GM12874 (cell line): Measurements from ENCODE around the gene NXN.

Experiments
- TF ChIP-seq, protein P1 (sequence below): IDR thresholded peaks from 2 replicates; pipeline ENCODE4 v1.5.1; 2011; ENCODE audit warnings: low read depth, mild to moderate bottlenecking, control low read depth, low read length, moderate library complexity; ENCODE audit not compliant: insufficient read depth

NXN gene

DNA sequence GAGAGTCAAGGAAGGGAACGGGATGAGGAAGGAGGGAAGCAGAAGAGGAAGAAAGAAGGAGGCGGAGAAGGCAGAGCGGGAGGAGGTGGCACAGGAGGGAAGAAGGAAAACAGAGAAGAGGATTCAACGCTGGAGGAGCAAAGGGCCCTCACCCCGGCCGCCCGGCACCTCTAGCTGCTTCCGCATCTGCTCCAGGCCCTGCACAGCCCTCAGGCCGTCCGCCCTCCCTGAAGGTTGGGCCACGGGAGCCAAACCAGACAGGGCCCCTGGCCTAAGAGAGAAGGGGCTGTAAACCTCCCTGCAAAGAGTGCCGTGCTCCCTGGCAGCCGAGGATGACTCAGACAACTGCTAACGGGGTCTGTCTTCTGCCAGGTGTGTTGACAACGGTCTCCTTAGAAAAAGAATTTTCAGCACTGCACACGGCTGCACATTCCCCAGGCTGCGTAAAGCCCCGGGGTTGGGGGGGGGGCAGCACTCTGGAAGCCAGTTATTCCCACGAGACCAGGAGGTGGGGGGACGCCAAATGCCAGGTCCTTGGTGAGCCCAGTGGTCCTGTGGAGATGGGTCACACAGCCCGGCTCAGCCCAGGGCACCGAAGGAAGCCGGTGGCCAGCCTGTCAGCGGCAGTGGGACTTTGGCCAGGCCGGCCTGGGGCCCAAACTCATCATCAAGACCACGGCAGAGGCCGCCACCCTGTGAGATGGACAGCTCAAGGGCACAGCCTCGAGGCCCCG lies 168.4 kb downstream of the NXN start:
- TF ChIP-seq, protein P1, sequence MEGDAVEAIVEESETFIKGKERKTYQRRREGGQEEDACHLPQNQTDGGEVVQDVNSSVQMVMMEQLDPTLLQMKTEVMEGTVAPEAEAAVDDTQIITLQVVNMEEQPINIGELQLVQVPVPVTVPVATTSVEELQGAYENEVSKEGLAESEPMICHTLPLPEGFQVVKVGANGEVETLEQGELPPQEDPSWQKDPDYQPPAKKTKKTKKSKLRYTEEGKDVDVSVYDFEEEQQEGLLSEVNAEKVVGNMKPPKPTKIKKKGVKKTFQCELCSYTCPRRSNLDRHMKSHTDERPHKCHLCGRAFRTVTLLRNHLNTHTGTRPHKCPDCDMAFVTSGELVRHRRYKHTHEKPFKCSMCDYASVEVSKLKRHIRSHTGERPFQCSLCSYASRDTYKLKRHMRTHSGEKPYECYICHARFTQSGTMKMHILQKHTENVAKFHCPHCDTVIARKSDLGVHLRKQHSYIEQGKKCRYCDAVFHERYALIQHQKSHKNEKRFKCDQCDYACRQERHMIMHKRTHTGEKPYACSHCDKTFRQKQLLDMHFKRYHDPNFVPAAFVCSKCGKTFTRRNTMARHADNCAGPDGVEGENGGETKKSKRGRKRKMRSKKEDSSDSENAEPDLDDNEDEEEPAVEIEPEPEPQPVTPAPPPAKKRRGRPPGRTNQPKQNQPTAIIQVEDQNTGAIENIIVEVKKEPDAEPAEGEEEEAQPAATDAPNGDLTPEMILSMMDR = no peak

DNA sequence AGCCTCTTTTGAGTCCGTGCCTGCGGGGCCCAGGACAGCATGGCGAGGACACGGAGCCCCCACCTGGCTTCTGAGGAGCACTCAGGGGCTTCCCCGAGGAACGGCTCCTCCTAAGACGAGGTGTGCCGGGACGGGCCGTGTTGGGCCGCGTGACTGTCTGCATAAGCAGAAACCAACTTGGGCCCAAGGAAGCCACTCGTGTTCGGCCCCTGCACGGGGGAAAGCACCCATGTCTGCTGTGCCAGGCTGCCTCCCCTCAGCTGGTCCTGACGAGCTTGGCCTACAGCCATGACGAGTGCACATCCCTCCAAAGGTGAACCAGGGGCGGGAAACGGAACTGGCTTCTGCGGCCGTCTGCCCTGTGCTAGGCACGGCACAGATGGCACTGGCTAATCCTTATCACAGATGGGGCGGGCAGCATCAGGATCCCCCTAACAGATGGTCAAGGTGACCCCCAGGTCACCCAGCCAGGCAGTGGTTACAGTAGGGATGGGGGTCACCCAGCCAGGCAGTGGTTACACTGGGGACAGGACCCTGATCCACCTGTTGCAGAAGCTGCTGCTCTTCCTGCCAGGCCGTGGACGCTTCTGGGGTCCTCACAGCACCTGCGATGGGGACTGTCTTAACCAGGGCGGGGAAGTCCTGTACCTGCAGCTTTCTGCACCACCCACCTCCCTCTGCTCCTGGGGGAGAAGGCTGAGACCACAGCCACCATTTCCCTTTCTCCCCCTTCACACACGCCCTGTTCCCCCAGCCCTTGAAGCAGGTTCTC lies 171.9 kb downstream of the NXN start:
- TF ChIP-seq, protein P1 = no peak

DNA sequence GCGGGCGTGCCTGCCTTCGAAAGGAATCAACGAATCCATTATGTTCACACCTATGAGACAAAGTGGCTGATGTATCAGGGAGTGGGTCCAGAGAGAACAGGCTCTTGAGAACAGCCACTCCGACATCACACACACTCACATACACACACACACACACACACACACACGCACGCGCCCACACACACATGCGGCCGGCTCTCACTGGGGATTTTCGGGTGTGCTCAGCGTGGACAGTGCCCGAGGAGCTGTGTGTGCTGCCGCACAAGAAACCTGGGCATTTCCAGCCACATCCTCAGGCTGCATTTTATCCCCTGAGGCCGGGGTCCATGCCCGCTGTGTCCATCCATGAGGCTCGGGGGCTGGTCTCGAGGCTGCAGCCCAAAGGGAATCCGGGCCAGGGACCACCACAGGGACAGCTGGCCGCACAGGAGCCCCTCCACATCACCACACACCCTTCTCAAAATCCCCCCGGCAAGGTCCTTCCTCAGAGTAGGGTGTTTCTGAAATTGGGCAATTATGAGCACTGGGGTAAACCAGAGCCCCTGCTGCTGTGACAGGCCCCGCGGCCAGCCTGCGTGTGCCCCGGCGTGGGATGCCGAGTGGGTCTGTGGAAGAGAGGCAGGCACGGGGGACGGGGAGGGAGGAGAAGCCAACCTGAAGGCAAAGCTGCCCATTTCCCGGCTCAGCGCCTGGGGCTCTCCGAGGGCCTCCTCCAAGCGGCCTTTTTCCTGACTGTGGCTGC lies 172.6 kb downstream of the NXN start:
- TF ChIP-seq, protein P1 = no peak

DNA sequence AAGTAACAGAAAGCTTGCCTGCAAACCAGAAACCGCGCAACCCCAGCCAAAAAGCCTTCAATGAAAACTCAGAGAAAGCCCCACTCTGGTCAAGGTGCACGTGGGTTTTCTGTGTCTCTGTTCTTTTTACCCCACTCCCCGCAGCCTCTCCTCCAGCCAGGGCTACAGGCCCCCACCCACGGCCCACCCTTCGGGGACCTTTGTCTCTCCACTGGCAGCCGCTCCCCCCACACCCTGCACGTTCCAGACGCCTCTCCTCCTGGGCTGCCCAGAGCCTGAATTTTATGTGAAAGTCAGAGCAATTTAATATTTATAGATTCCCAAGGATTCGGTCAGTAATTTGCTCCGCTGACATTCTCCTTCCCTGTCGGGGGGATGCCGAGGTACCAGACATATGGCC lies 173.2 kb downstream of the NXN start:
- TF ChIP-seq, protein P1 = no peak

DNA sequence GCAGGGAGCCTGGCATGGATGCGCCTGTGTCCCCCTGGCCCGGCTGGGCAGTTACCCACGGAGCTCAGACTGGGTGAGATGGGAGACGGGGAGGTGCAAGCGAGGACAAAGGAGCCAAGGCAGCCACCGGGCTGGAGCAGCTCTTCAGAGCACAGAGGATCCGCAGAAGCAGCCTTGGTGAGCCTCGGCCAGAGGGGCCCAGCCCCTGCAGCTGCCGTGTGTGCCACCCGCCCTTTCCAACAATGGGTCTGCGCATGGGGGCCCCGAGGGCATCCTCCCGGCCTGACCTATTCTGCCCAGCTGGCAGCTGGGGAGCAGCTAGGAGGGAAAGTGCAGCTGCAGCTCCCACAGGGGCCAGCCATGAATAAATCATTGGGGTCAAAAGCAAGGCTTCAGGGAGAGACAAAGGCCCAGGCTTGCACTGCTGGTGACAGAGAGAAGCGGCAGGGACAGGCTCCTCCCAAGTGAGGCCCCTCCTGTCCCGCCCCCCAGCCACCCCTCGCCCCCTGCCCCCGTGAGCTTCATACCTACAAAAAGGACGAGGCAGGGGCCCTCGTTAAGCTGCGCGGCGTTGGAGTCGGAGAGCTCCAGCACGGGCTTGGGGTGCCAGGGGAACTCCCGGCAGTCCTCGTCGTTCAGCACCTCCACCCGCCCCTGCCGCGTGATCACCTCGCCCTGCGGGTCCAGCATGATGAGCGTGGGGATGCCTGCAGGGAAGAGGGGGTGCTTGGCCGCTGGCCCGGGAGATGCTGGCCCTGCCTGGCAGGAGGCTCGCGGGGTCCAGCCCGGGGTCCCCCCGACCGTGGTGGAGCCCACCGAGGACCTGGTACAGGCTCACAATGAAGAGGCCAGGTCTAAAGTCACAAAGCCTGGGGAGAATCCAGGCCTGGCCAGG lies 174.8 kb downstream of the NXN start:
- TF ChIP-seq, protein P1 = no peak

DNA sequence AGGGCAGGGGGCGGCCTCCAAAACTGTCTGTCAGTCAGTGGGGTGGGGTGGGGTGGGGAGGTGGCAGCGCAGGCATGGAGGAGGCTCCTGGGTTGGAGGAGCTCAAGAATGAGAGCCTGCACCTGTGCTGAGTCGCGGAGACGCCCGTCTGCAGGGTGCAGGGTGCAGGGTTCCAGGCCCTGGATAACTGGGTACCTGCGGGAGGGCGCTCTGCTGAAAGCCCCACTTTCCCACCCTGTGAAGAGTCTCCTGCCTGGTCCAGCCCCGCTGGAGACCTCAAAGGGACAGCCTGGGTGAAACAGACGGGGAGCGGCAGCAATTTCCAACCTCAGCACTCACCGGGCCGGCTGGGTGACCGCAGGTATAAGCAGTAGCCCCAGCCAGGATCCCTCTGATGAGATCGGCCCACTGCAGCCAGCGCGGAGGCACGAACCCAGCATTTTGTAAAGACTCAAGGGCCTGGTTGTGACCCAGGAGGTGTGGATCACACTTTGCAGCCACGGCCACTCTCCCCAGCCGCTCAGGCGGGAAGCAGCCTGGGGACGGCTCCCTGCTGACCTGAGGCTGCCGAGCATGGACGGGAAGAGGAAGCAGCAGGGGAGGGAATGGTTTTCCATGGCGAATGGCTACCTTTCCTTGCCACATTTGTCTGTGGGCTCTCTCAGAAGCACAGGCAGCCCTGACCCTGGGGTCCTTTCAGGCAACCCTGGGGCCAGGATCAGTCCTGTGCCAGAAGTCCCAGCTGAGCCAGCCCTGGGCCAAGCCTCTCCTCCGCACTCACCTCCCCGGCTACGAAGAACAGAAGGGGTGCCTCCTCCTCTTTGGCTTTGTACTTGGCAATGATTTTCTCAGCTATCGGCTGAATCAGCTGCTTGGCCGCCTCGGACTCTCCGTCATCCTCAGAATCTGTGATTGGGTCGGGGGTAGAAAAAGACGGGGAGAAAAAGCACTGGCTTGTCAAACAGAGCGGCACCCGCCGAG lies 176.4 kb downstream of the NXN start:
- TF ChIP-seq, protein P1 = no peak
